ENCODE results near the gene TRPM7.
"Not testable (repeated sequence)": the region's sequence is repeated elsewhere in the genome, so short reads cannot be mapped to it uniquely, and the experiment has no call there.

The TRPM7 gene

DNA sequence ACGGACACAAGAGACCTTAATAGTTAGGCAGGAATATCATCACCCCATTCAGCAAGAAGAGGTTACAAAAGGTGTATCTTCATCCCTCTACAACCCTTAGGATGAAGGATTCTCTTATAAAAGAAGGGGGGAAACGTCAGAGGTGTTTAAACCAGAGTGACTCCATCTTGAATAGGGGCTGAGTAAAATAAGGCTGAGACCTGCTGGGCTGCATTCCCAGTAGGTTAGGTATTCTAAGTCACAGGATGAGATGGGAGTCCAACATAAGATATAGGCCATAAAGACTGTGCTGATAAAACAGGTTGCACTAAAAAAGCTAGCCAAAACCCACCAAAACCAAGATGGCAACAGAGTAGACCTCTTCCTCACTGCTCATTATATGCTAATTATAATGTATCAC is 16.5 kb downstream of the TRPM7 start:
- no peak for DNase-seq (ENCODE audit: low spot score)

DNA sequence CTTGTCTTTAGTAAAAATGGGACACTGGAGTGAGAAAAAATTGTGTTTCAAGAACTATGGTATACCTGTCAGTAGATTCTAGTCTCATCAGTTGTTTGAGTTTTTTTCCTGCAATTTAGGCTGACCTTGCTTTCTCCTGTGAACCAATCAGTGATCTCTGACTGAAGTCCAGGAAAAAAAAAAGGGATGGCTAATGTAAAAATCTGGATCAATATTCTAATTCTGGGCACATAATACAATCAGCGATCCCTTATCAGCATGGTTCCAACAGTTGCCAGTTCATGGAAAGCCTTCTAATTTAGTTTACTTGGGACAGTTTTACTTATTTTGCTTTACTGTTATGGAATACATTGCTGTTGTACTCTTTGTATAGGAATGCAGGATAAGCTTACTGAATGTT is 17.0 kb downstream of the TRPM7 start:
- DNase-seq (ENCODE audit: low spot score) = no peak

DNA sequence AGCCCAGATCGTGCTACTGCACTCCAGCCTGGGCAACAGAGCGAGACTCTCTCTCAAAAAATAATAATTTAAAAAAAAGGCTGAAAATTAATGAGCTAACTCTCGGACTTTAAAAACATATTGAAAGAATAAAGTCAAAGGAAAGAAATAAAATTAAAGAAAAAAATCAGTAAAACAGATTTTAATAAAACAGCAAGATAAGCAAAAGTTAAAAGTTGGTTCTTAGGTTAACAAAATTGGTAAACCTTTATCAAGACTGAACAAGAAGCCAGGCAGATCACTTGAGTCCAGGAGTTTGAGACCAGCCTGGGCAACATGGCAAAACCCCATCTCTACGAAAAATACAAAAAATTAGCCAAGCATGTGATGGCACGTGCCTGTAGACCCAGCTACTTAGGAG is 20.7 kb downstream of the TRPM7 start:
- no peak for DNase-seq (ENCODE audit: low spot score)

DNA sequence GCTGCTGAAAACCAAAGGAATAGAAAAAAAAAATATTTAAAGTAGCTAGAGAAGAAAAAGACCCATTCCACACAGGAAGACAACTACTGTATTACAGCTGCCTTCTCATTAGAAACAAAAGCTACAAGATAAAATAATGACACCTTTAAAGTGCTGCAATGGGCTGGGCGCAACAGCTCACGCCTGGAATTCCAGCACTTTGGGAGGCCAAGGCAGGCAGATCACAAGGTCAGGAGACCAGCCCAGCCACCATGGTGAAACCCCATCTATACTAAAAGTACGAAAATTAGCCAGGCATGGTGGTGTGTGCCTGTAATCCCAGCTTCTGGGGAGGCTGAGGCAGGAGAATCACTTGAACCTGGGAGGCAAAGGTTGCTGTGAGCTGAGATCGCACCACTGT is 31.0 kb downstream of the TRPM7 start:
- no peak for DNase-seq (ENCODE audit: low spot score)

DNA sequence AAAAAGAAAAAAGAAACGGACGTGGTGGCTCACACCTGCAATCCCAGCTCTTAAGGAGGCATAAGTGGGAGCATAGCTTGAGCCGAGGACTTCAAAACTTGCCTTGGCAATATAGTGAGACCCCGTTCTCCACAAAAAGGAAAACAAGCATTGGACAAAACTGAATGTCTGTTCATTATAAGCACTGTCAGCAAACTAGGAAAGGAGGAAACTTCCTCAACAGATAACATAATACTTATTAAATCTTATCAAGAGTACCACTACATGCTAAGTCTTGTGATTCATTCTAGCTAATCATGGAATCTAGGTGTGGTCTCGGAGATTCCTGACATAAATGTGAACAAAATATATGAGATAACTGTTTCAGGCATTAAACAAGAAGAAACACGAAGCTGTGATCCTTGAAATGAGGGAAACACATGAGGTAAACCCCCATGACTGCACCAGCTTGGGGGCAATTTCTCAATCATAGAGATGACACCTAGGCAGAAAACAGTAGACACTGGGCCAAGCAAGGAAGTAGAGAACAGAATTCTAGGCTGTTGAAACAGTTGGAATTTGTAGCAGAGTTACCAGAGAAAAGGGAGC is 33.3 kb downstream of the TRPM7 start:
- no peak for DNase-seq (ENCODE audit: low spot score)

DNA sequence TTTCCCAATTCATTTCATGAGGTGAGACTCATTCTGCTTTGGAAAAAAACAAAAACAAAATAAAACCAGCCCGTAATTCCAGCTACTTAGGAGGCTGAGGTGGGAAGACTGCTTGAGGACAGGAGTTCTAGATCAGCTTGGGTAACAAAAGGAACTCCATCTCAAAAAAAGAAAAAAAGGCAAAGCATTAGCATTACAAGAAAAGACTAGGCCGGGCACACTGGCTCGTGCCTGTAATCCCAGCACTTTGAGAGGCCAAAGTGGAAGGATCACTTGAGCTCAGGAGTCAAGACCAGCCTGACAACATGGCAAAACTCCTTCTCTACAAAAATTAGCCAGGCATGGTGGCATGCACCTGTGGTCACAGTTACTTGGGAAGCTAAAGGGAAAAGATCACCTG is 33.9 kb downstream of the TRPM7 start:
- DNase-seq (ENCODE audit: low spot score) = no peak

DNA sequence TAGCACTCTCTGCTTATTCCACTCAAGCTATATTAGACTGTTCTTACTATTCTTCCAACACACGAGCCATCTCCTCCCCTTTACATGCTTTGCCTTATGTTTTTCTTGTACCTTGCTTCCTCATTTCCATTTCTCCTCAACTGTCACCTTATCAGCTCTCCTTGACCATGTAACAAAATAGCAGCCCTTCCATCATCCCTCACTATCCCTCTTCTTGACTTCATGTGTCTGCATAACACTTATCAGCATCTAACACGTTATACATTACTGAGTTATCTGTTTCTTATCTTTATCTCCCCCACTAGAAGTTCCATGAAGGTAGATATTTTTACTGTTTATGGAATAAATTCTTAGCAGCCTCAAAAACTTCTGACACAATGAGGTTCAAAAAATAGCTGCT is 45.3 kb downstream of the TRPM7 start:
- no peak for DNase-seq (ENCODE audit: low spot score)

DNA sequence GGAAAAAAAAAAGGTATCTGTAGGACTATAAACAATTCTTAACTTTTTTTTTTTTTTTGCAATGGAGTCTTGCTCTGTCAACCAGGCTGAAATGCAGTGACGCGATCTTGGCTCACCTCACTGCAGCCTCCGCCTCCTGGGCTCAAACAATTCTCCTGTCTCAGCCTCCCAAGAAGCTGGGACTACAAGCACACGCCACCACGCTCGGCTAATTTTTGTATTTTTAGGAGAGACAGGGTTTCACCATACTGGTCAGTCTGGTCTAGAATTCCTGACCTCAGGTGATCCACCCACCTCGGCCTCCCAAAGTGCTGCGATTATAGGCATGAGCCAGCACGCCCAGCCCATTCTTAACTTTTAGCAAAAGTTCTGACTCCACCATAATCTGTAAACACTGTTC is 50.5 kb downstream of the TRPM7 start:
- no peak for DNase-seq (ENCODE audit: low spot score)

DNA sequence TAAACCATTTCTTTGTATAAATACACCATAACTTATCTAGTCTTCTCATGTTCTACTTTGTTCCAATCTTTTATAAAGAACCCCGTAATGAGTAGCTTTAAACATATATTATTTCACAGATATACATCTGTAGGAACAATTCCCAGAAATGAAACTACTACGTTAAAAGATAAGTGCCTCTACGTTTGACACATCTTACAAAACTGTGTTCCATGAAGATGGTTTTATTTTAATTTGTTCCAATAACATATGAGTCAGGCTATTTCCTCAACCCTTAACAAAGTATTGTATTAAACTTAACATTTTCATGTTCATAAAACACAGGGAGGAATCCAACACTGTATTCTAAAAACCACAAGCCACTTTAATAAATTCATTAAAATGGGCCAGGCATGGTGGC is 52.9 kb downstream of the TRPM7 start:
- DNase-seq (ENCODE audit: low spot score) = no peak

DNA sequence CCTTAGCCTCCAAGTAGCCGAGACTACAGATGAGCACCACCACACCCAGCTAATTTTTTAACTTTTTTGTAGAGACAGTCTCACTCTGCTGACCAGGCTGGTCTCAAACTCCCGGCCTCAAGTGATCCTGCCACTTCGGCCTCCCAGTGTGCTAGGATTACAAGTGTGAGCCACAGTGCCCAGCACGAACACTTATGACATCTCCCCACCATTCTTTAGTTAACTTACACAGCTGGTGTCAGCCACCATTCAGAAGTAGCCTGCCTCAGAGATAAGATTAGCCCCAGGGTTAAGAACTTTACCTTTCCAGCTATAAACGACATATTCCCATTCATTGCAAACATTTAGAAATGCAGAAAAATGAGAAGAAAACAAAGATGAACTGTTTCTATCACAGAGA is 58.2 kb downstream of the TRPM7 start:
- no peak for DNase-seq (ENCODE audit: low spot score)

DNA sequence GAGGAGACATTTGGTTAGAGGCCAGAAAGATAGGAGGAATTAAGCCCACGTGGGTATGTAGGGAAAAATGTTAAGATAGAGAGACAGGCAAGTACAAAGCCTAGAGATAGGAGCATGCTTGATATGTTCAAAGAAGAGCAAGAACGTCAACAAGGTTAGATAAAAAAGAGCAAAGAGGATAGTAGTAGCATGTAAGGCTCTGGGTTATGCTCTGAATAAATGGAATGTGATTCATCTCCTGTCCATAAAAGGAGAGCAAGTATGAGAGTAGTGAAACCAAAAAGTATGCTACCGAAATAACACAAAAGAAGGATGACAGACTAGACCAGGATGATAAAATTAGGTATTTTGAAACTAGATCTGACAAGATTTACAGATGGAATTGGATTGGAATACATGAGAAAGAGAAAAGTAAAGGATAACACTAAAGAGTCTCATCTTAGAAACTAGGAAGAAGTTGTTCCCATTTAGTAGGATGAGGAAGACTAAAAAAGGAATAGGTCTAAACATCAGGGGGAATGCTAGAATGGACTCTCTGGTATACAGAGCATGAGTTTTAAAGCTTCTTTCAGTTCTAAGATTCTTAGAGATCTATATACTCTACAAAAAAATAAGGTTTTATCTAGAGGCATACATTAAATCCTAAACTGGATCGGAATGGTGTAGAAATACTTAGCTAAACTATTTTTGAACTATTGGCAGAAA is 59.1 kb downstream of the TRPM7 start:
- no peak for DNase-seq (ENCODE audit: low spot score)

DNA sequence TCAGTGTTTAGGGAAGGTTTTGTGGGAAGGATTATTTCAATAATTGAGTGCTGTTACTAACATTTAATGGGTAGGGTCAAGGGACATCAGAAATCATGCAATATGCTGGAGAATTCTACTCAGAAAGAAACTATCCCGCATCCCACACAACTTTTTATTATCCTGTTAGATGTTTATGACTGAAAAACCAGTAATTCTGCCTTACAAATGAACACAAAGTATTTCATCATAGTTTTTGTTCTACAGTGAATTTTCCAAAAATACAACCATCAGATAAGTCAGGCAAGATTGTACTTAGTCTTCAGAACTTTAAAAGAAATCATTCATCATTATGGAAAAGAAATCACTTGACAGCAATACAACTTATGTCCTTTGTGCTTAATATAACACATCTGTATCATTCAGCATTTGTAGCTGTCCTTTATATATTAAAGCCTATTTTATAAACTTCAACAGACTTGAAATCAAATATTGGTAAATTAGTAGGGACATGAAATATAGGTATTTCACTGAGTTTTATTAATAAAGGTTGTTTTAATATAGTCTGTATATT is 61.9 kb downstream of the TRPM7 start:
- no peak for DNase-seq (ENCODE audit: low spot score)

DNA sequence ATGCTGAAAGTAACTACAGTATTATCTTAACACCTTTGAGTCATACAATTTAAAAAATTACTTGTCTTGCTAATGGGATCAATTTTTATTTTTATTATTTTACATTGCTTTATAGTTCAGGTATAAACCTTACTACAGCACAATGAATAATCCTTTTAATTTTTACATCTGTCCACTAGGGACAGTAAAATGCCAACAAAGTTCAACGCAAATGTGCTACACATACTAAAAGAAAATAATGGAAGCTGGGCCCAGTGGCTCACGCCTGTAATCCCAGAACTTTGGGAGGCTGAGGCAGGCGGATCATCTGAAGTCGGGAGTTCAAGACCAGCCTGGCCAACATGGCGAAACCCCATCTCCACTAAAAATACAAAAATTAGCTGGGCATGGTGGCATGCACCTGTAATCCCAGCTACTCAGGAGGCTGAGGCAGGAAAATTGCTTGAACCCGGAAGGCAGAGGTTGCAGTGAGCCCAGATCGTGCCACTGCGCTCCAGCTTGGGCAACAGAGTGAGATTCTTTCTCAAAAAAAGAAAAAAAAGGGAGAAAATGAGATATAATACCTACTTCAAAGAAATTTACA is 64.1 kb downstream of the TRPM7 start:
- peak; percentile 17 for DNase-seq (ENCODE audit: low spot score)

DNA sequence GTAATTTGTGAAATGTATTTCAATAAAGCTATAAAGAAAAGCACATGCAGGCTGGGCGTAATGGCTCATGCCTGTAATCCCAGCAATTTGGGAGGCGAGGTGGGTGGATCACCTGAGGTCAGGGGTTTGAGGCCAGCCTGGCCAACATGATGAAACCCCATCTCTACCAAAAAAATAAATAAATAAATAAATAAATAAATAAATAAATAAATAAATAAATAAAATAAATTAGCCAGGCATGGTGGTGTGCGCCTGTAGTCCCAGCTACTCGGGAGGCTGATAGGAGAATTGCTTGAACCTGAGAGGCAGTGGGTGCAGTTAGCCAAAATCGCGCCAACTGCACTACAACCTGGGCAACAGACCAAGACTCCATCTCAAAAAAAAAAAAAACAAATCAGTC is 69.6 kb downstream of the TRPM7 start:
- DNase-seq (ENCODE audit: low spot score) = not testable (repeated sequence)

DNA sequence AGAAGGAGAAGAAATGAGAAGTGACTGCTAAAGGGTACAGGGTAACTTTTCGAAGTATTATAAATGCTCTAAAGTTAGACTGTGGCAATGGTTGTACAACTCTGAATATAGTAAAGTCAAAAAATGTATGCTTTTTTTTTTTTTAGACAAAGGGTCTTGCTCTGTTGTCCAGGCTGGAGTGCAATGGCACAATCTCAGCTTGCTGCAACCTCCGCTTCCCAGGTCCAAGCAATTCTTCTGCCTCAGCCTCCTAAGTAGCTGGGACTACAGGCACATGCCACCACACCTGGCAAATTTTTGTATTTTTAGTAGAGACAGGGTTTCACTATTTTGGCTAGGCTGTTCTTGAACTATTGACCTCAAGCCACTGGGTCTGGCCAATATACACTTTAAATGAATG is 70.0 kb downstream of the TRPM7 start:
- not testable (repeated sequence) for DNase-seq (ENCODE audit: low spot score)

DNA sequence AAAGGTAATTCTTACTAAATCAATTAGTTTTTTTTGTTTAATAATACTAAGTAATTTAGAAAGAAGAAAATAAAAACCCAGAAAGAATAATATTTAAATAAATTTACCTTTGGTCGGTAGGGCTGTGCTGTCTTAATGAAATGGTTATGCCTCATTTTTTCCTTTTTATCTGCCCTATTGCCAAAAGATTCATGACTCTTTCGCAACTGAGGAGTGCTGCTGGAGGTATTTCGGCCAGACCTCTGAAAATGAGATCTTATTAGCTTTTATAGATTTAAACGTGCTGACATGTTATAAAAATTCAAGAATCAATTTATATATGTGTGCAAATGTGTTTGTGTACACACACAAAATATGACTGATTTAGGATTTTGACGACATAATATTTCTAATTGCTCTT is 73.0 kb downstream of the TRPM7 start:
- no peak for DNase-seq (ENCODE audit: low spot score)

DNA sequence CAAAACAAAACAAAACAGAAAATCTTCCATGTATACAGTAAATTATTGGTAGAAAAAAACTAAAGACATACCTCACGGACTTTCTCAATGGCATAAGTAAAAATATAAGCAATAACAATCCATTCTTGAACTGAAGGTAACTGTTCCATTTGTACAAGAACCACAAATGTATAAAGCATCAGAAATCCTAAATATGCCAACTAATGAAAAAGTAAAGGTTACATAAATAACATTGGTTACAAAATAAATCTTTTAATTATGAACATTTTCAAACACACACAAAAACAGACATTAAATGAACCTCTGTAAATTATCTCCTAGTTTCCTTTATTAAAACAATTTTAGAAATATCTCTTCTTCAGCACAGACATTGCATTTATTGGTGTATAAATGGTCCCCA is 79.5 kb downstream of the TRPM7 start:
- no peak for DNase-seq (ENCODE audit: low spot score)

DNA sequence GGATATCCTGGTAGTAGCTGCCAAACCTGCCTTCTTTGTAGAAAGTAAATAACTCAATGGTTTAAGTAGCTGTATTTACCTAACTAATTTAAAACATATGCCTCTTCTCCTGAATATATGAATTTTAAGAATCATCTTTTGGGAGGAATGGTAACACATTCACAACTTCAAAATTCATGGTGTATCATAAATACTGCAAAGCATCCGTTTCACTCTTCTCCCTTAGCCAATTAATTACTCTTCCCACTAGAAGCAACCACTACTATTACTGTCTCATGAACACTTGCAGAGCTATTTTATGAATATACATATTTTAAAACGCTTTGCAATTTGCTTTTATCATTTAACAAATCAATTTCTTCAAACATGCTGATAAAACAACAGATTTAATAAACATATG is 81.1 kb downstream of the TRPM7 start:
- DNase-seq (ENCODE audit: low spot score) = no peak

DNA sequence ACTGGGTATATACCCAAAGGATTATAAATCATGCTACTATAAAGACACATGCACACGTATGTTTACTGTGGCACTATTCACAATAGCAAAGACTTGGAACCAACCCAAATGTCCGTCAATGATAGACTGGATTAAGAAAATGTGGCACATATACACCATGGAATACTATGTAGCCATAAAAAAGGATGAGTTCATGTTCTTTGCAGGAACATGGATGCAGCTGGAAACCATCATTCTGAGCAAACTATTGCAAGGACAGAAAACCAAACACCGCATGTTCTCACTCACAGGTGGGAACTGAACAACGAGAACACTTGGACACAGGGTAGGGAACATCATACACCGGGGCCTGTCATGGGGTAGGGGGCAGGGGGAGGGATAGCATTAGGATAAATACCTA is 84.6 kb downstream of the TRPM7 start:
- not testable (repeated sequence) for DNase-seq (ENCODE audit: low spot score)

DNA sequence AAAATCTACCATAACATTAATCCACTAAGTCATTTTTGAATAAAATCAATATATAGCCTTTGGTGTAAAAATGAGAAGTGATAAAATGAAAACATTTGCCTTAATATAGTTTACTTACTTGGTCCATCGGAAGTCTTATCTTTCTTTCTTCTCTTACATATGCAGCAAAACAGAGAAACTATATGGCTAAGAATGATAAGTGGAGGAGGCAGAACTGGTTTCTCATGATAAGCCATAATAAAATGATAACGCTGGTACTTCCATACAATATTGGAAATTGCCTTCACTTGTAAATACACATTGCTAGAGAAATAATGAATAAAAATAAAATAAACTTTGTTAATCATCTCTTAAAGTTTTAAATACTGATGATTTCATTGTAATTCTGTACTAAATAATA is 92.3 kb downstream of the TRPM7 start:
- no peak for DNase-seq (ENCODE audit: low spot score)

DNA sequence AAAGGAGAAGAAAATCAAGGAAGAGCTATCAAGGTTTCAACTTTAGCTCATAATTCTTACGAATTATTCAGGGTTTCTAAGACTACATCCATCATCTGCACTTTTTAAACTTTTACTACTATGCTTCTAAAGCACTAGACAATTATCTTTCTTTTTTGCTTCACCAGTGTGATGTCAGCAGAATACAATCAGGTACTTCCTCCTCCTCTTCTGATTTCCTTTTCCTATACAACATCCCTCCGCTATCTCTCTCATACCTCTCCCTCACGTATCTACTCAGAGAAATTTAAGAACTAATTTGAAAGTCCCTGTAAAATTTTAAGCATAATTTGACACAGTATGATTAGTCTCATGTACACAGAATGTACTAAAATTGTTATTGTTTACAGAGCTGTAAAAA is 92.8 kb downstream of the TRPM7 start:
- DNase-seq (ENCODE audit: low spot score) = no peak

DNA sequence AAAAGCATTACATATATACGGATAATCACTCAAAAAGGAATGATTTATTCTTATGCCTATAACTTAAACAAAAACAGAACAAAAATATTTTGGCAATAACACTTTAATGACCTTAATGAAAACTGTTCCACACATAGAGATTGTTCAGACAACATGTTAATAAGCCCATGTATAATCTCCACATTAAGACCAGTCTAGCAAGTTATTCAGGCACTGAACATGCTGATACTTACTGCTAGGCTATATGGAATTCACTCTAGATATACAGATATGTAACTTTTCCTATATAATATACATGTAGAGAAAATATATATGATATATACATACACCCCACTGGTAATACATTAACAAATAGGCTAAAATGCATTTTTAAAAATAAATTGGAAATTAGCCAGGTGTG is 96.3 kb downstream of the TRPM7 start:
- no peak for DNase-seq (ENCODE audit: low spot score)

DNA sequence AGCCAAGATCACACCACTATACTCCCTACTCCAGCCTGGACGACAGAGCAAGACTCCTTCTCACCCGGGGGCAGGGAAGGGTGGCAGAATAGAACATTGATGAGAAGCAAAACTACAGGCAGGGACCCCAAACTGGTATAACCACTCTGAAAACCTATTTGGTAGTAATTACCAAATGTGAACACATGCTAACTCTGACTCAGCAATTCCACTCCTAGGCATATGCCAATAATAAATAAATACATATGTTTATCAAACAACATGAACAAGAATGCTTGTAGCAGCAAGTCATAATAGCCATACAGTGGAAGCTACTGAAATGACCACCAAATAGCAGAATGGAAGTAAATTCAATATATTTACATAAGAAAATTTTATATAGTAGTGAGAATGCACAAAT is 109.1 kb downstream of the TRPM7 start:
- no peak for DNase-seq (ENCODE audit: low spot score)

DNA sequence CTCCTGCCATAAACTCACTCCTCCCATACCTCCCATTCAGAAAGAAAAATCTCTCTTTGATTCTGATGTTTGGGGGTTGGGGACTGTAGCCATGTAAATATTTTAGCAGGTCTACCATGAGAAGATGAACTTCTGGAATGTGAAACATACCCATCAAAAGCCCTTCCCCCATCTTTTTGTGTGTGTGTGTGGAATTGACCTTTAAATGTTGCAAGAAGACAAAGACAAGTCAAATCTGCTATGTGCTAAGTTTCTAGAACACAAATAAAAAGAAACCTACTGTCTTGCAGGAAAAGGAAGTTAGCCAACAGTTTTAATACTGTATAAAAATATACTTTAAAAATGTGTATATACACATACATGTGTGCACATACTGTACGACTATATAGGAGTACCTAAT is 110.4 kb downstream of the TRPM7 start:
- no peak for DNase-seq (ENCODE audit: low spot score)
